Renal cortical epithelial cell (primary cell): ENCODE data around the gene MRPS30. TPM values are rescaled to one million over a fixed set of nuclear protein-coding genes. Genes with fewer than 3 reads are reported as not detected.
"Not testable (repeated sequence)": the region's sequence is repeated elsewhere in the genome, so short reads cannot be mapped to it uniquely, and the experiment has no call there.

Source experiments
- DNase-seq: peaks from one replicate; pipeline ENCODE4 v3.0.0-alpha.2; 2011; ENCODE audit warnings: low read depth
- total RNA-seq: library from RNA; depleted of rRNA; stranded (reverse); fragments of >200 nt; gene quantifications from 2 replicates; pipeline ENCODE4 v1.2.3, GENCODE V29; 2014

The MRPS30 gene
- total RNA-seq, 1 donor from 2014 or later = 89.7 TPM

- DNase-seq = no peak
Observed at GRCh38 chr5:44814761-44815160, 6.0 kb downstream of the MRPS30 start.

- DNase-seq = no peak
Observed at GRCh38 chr5:44821164-44821563, 12.4 kb downstream of the MRPS30 start.

DNA sequence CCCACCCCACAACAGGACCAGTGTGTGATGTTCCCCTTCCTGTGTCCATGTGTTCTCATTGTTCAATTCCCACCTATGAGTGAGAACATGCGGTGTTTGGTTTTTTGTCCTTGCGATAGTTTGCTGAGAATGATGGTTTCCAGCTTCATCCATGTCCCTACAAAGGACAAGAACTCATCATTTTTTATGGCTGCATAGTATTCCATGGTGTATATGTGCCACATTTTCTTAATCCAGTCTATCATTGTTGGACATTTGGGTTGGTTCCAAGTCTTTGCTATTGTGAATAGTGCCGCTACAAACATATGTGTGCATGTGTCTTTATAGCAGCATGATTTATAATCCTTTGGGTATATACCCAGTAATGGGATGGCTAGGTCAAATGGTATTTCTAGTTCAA is 15.9 kb downstream of the MRPS30 start:
- DNase-seq = not testable (repeated sequence)

GRCh38 chr5:44827681-44828080 is 18.9 kb downstream of the MRPS30 start:
- no peak for DNase-seq

DNA sequence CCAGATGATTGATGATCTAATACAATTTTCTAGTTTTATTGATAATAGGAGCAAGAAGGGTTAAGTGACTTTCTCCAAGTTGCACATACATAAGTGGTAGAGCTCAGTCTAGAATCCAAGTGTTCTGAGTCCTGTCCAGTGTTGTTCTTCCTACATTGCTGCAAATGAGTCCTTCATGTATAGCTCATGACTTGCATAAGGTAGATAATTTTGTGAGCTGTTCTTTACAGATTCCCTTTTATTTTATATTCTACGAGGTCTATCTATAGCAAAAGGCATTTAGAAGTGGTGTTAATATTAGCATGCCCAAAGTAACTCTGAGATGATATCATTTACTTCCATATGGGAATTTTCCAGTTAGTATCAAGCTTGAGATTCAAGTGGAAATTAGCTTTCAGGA is 20.0 kb downstream of the MRPS30 start:
- no peak for DNase-seq

GRCh38 chr5:44830951-44831350 is 22.2 kb downstream of the MRPS30 start:
- no peak for DNase-seq

GRCh38 chr5:44833249-44833648 is 24.5 kb downstream of the MRPS30 start:
- DNase-seq = no peak

DNA sequence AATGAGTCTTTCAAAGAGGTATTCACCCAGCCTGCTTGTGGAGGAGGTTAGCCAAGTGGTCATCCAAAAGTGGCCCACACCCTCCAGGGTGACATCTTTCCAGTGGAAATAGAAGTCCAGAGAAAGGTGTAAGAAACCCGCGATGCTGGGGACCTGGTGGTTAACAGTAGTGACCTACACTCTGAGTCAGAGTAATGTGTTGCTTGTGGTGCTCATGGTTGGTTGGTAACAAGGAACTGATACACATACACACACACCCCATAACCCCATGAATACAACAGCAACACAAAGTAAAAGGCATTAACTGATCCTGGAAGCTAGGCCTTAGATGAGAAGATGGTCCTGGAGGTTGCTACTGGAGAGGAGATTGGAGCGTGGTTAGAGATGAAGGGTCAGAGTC is 26.9 kb downstream of the MRPS30 start:
- peak; percentile 4 for DNase-seq

DNA sequence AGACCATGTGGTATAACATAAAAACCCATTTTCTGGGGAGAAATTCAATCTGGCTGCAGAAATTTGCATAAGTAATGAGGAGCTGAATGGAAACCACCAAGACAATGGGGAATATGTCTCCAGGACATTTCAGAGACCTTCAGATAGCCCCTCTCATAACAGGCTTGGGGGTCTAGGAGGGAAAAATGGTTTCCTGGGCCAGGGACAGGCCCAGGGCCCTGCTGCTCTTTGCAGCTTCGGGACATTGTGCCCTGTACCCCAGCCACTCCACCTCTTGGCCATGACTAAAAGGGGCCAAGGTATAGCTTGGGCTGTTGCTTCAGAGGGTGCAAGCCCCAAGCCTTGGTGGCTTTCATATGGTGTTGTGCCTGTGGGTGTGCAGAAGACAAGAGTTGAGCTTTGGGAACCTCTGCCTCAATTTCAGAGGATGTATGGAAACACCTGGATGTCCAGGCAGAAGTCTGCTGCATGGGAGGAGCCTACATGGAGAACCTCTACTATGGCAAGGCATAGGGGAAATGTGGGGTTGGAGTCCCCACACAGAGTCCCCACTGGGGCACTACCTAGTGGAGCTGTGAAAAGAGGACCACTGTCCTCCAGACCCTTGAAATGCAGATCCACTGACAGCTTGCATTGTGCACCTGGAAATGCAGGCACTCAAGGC is 30.4 kb downstream of the MRPS30 start:
- no peak for DNase-seq

DNA sequence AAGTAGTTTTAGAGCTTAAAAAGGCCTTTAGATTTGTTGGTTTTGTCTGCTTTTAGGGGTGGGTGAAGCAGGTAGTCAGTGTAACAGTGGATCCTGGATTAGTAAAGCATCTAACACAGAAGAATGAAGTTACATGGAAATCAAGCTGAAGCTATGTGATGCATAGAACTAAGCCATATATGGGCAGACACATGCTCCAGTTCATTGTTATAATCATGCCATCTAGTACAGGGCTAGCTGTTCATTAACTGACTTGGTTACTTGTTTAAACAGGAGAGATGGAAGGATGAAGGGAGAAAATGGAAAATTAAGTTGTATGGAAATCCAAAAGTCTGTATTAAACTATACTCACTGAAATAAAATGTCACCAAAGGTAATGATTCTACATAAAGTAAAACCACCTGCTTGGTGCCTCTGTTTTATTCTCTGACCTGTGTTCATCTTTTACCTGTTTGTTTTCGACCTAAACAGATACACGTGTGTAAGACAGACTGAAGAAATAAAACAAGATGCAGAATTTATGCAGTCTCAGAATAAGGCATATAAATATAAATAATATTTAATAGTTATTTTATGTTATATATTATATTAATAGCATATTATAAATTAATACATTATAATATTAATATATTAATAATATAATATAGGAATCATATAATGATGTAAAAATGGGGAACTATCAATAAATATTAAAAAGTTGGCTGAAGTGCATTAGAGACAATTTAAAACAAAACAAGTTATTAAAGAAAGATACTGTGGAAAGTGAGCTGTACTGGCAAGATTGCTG is 33.9 kb downstream of the MRPS30 start:
- peak; percentile 81 for DNase-seq

GRCh38 chr5:44844744-44845143 is 36.0 kb downstream of the MRPS30 start:
- no peak for DNase-seq

DNA sequence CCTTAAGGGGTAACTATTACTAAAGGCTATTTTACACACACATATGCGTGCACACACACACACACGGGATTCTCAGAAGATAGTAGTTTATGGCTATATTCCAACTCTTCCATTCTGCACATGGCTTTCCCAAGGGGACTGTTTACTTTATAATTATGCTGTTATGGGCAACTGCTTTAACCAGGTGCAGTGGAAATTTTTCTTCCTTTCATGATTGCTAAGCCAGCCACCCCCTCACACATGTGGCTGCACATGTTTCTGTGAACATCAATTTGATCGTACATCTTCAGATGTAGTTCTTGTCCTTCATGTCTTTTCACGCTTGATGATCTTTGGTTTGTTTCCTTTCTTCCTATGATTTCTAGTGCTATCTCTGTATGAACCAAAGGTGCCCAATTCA is 37.0 kb downstream of the MRPS30 start:
- no peak for DNase-seq

DNA sequence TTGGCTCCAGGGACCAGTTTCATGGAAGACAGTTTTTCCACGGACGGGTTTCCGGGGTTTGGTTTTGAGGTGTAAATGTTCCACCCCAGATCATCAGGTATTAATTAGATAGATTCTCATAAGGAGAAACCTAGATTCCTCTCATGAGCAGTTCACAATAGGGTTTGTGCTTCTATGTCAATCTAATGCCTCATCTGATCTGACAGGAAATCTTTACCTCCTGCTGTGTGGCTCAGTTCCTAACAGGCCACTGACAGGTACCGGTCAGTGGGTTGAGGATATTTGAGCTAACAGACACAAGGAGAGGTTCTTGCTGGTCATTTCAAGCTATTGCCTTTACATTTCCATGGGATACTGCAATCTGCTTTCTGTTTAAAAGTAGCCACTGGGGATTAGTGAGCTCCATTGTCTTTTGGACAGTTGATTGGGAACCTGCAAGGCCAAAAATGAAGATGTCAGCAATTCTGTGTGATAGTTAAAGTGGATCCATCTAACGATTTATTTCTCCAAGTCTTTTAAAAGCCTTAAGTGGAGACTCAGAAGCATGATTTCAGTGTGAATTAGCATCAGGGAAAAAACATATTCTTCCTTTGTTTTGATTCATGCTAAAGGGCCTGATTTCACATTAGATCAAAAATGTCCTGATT is 38.6 kb downstream of the MRPS30 start:
- no peak for DNase-seq

DNA sequence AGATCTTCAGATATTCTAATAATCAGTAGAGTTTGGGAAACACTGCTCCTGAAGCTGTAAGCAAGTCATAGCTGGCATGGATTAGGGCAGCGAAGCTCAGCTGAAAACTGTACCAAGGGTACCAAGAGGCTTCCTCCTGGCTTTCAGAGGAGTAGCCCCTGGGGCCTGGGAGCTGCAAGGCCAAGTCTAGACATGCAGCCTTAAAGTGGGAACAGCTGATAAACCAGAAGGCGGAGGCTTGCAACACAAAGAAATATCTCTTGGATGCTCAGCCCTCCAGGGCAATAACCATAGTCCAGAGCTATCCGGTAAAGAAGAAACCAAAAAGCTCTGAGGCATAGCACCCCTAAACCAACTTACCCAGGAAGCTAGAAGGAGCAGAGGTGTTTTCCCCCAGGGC is 51.5 kb downstream of the MRPS30 start:
- DNase-seq = no peak

GRCh38 chr5:44862808-44863207 is 54.1 kb downstream of the MRPS30 start:
- peak; percentile 66 for DNase-seq
